ENCODE data around the gene OPTN.
A peak's percentile ranks its signal among the peaks of the same experiment; 100 is the strongest.
"Not testable (repeated sequence)": the region's sequence is repeated elsewhere in the genome, so short reads cannot be mapped to it uniquely, and the experiment has no call there.

Gene OPTN

DNA sequence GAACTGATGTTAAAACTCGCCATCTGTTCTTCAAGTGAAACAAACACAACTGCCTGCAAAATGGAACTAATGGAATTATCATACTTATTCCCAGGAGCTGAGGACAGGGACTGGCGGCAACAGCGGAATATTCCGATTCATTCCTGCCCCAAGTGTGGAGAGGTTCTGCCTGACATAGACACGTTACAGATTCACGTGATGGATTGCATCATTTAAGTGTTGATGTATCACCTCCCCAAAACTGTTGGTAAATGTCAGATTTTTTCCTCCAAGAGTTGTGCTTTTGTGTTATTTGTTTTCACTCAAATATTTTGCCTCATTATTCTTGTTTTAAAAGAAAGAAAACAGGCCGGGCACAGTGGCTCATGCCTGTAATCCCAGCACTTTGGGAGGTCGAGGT is 36.7 kb downstream of the OPTN start:
- DNase-seq: no peak

DNA sequence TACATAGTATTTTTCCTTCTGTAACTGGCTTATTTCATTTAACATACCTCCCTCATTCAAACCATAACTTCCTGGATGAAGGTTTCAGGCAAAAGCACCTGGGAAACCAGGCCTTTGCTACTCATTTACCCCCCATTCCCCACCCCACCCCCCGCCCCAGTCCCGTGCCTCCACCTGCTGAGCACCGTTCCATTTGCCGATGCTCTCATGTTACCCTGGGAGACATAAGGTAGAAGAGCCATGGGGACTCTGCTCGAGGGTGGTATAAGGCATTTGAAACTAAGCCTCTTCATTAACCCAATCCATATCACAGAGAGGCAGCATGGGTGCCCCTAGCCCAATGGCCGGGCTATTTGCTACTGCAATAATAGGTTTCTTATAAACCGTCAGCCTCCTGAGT is 39.2 kb downstream of the OPTN start:
- DNase-seq: no peak

DNA sequence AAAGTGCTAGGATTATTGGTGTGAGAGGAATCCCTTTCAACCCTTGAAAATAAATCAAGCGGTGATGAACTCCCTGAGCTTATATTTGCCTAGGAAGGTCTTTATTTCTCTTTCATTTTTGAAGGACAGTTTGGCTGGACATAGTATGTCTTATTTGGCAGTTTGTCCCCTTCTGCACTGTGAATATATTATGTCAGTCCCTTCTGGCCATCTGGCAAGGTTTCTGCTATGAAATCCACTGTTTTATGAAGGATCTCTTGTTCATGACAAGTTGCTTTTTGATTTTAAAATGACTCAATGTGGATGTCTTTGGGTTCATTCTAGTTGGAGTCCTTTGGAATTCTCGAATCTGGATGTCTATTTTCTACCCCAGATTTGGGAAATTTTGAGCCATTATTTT is 39.7 kb downstream of the OPTN start:
- DNase-seq: no peak

DNA sequence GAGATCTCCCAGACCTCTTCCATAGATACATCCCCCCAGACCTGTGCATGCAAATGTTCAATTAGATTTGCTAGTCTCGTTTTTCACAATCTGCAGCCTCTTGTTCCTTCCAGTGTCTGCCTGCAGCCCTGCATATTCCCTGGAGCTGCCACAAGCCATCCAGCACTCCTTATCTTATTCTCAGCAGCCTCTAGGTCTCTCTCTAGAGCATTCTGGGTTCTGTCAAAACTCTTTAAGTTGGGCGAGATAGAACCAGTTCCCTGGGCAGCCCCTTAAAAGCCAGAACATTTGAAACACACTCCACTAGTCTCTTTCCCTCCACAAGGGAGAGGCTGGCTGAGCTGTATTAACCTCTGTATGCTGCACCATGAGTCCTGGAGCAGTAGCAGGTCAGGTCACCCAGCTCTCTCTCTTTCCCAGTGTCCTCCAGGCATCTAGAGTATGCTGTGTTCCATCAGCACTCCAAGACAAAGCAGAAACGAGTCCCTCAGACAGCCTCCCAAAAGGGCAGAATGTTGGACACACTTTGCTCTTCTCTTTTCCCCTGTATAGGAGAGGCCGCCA is 40.7 kb downstream of the OPTN start:
- no peak for DNase-seq

DNA sequence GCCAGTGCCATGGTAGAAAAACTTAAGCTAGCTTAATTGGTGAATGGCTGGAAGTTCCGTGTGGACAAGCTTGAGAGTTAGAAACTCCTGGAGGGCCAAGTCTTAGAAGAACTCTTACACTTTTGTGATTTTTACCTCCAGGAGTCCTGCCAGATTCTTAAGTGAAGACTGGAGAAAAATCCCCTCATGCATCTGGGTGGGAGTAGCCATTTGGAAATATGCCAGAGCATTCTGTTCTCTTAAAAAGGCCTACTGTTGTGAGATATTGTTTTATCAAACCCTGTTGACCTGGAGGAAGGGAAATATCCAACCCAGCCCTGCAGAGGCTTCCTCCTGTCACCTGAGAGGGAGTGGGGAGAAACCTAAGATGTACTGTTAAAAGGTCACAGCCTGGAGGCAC is 43.8 kb downstream of the OPTN start:
- DNase-seq: no peak

DNA sequence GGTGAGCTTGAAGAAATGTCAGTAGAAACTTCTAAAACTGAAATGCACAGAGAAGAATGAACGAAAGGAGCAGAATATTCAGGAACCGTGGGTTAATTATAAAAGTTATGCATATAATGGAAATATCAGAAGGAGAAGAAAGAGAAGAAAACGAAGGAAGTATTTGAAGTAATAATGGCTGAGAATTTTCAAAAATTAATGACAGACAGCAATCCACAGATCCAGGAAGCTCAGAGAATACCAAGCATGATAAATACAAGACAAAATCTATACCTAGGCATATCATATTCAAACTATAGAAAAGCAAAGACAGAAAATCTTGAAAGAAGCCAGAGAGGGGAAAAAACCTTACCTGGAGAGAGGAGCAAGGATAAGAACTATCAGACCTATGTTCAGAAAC is 44.9 kb downstream of the OPTN start:
- DNase-seq: no peak

DNA sequence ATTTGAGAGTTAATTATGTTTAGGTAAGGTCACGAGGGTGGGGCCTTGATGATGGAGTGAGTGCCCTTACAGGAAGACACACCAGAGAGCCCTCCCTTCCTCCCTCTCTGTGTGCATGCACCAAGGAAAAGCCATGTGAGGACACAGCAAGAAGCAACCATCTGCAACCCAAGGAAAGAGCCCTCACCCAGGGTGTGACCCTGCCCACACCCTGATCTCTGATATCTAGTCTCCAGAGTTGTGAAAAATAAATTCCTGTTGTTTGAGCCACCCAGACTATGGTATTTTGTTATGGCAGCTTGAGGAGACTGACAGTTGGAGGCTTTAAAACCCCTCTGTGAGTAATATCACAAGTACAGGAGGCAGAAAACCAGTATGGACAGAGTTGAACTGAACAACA is 46.4 kb downstream of the OPTN start:
- DNase-seq: no peak

DNA sequence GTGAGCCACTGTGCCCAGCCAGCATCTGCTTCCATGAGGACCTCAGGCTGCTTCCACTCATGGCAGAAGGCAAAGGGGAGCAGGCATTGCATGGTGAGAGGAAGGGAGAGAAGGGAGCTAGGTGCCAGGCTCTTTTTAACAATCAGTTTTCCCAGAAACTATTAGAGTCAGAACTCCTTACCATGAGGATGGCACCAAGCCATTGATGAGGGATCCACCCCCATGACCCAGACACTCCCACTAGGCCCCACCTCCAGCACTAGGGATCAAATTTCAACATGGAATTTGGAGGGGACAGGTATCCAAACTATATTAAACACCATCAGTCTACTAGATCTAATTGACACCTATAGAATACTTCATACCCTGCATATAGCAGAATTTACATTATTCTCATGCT is 47.2 kb downstream of the OPTN start:
- DNase-seq: no peak

DNA sequence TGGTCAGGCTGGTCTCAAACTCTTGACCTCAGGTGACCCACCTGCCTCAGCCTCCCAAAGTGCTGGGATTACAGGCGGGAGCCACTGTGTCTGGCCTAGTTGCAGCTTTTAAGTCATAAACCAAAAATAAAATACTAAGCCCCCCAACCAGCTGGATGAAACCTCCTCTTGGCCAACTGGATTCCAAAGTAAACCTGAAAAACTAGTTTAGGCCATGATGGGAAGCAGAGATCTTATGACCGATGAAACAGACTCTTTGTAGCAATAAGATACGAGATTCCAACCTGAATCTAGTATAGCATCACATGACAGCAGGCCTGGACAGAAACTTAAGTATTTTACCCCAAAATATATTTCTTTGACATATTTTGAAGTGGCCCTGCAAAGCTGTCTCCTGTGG is 52.3 kb downstream of the OPTN start:
- no peak for DNase-seq

DNA sequence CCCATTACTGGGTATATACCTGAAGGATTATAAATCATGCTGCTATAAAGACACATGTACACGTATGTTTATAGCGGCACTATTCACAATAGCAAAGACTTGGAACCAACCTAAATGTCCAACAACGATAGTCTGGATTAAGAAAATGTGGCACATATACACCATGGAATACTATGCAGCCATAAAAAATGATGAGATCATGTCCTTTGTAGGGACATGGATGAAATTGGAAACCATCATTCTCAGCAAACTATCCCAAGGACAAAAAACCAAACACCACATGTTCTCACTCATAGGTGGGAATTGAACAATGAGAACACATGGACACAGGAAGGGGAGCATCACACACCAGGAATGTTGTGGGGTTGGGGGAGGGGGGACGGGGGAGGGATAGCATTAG is 55.9 kb downstream of the OPTN start:
- not testable (repeated sequence) for DNase-seq

DNA sequence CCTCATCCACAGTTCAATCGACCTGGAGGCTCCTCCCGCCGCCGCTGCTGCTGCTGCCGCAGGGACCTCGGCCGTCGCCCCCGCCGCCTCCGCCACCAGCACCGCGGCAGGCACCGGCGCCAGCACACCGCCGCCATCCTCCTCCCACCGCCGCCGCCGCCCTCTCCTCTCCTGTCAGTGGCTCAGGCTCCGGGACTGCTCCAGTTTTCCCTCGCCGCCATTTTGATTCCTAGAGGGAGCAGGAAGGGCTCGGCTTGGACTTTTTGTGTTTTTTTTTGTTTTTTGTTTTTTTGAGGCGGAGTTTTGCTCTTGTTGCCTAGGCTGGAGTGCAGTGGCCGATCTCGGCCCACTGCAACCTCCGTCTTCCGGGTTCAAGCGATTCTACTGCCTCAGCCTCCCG is 58.4 kb downstream of the OPTN start:
- no peak for DNase-seq

DNA sequence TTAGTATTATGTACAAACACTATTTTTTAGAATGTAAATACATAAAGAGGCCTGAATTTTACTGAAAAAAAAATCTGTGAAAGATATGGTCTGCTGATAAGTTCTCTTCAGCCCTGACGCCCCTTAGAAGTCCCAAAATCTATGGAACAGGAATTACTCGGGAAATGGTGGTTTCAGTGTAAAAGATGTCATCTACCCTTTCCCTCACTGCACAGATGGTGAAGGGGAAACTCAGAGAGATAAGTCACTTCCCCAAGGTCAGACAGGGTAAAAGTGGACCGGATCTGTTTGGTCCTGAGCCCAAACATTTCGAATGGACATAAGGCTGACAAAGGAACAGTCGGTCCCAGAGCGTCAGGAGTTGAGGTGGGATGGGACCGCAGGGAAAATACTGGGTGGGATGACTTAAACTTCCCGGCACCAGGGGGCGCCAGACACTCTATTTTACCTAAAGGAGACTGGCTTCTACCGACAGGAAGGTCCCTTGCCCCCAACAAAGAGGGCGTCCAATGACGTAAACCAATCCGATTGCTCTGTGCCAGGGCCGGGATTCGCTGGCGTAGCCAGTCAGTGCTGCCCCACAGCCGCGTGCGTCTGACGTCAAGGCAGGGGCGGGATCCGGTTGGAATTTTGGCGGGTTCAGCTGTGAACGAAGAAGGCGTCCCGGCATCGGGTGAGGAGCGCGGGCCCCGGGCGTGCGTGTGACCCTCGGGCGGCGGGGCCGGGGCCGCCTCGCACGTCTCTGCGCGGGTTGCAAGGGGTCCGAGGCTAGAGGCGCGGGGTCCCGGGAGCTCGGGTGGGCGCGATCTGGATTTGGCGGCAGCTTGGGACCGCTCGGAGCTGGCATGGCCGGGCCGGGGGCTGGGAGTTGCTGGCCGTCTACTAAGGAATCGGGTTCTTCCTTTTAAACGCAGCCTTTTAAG is 61.2 kb downstream of the OPTN start, which contains the start of gene MCM10:
TSS of gene MCM10 (plus strand) at position 625 of the 923 bp plus-strand sequence. CDS start 2,645 bp downstream, outside the sequence.
- peak; percentile 97 for DNase-seq

DNA sequence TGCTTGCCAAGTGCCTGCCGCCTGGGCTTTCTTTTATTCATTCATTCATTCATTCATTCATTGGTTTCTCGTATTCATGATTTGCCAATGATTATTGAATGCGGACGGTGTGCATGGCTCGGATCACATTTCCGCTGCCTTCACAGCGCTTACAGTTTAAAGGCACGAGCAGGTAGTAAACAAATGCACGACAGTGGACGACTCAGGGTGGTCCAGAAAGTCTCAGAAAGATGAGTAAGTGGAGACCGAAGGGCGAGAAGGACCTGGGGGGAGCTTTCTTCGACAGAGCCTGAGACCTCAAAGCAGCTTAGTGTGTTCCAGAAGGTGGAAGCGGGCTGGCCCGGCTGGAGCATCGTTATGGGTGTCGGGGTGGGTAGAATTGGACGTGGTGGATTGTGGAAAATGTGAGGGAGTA is 61.9 kb downstream of the OPTN start:
- no peak for DNase-seq

DNA sequence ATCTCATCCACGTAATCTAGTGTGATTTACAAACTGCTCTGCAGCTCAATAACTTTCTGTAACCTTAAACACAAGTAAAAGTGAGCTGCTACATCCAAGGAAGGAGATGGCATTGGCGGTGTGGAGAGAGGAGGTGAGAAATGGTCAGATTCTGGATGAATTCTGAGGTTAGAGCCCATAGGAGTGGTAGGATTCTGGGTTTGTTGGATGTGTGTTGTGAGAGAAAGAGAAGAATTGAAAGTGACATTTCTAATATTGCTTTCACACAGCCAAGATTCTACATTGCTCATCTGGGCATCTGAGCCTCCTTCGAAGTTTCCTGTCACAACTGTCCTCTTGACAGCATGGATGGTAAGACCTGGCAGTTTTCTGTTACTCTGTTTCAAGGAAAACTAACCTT is 63.9 kb downstream of the OPTN start:
- DNase-seq: no peak

DNA sequence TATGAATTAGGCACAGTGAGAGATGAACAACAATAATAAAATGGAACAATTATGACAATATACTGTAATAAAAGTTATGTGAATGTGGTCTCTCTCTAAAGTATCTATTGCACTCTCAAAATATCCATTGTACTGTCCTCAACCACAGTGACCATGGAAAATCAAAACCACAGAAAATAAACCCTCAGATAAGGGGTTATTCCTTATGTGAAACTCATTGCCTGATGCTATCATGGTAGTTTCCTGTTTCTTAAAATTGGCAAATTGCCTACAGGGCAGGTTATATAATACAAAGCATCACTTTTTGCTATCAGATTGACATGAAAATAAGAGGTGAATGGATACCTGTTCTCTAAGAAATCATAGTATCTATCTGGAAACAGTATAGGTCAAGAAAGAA is 65.2 kb downstream of the OPTN start:
- DNase-seq: no peak

DNA sequence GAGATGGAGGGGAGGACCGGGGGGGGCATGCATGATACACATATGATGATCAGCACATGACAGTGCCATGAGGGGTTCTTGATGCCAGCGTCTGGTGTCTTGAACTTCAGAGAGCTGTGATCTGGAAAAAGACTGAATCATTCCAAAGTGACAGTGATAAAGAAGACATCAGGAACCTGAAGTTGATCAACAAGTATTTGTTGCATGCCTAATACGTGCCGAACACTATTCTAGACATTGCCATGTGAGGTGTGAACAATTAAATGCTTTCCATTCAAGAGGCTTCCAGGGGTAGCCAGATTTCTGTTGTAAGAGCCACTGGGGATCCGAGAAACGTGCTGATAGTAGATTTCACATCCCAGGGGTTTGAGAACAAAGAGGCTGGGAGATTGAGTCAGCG is 67.6 kb downstream of the OPTN start:
- DNase-seq: no peak

DNA sequence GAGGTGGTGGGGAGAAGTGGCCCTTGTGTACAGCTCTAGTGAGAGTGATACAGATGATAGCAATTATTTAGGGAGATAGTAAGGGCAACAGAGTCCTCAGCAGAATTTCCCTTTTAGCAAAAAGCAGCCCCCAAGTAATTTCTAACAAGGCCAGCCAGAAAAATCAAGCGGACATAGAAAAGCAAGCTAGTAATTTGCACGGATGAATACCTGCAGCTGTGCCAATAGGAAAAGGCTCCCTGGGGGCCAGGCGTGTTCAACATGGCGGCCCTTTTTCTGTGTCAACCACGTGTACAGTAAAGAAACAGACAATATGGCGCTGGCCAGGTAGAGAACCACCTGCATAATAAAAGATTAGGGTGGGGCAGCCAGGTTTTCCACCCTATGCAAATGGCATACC is 68.8 kb downstream of the OPTN start:
- DNase-seq: peak; percentile 58 to 76

DNA sequence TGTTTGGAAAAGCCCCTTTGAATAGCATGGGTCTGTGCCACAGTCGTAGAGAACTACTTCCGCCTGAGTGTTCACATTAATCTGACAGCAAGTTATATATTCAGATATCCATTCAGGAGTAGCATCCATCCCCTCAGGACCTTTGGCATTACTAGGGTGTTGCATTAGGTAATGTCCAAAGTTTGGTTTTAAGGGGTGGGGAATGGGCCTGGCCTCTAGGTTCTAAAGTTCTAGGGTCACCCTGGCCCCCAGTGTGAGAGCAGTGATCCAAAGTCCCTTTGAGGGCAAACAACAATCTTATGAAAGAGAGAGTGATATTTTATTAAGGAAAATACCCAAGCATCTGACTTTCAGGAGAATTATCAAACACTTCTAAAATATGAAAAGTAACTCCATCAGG is 73.7 kb downstream of the OPTN start:
- no peak for DNase-seq

DNA sequence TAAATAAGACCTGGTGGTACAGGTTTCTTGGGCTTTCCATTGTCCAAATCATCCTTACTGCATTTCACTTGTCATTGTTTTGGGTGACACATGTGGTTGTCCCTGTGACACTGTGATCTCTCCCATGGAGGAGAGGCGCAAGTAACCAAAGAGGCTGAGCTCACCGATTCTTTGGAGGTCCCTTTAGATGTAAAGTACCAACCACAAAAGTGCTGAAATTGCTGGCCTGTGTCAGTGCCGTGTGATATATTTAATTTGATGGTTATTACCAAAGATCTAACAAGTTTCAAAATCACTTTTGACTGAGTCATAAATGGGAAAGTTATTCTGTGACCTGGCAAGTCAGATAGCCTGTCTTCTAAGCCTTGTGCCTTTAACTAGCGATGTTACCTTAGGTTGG is 80.8 kb downstream of the OPTN start:
- no peak for DNase-seq

DNA sequence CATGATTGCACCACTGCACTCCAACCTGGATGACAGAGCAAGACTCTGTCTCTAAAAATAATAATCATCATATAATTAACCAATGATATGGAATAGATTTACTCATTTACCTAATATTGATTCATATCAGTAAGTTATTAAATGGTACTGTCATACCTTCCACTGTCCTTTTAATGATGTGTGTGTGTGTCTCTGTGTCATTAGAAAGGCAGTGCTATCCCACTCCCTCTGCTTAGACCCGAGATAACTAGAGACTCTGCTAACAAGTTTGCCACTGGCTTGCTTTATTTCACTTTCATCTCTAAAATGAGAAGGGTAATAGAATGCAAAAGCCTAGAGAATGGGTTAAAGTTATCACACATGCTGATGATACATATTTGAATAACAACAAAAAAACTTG is 82.5 kb downstream of the OPTN start:
- no peak for DNase-seq

DNA sequence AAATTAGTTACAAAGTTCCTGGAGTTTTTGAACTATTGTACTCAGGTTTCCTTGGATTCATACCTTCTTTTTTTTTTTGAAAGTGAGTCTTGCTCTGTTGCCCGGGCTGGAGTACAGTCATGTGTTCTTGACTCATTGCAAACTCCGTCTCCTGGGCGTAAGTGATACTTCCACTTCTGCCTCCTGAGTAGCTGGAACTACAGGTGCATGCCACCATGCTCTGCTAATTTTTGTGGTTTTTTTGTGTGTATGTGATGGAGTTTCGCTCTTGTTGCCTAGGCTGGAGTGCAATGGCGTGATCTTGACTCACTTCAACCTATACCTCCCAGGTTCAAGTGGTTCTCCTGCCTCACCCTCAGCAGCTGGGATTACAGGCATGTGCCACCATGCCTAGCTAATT is 83.7 kb downstream of the OPTN start:
- no peak for DNase-seq

DNA sequence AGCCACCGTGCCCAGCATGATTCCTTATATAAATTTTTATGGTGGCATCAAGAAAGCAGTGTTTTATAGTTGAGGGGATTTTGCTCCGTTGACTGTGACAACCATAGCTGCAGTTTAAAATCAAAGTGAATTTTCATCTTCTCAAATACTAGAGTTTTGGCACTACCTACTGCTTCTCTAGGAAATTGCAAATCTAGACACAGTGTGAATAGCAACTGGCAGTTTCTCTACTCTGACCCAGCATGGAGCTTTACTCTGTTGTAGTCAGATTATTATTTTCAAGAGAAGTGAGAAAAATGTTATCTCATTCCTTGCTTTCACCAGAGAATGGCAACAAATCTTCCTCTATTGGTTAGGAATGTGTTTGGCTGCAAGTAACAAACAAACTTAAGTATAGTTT is 84.3 kb downstream of the OPTN start:
- DNase-seq: no peak

DNA sequence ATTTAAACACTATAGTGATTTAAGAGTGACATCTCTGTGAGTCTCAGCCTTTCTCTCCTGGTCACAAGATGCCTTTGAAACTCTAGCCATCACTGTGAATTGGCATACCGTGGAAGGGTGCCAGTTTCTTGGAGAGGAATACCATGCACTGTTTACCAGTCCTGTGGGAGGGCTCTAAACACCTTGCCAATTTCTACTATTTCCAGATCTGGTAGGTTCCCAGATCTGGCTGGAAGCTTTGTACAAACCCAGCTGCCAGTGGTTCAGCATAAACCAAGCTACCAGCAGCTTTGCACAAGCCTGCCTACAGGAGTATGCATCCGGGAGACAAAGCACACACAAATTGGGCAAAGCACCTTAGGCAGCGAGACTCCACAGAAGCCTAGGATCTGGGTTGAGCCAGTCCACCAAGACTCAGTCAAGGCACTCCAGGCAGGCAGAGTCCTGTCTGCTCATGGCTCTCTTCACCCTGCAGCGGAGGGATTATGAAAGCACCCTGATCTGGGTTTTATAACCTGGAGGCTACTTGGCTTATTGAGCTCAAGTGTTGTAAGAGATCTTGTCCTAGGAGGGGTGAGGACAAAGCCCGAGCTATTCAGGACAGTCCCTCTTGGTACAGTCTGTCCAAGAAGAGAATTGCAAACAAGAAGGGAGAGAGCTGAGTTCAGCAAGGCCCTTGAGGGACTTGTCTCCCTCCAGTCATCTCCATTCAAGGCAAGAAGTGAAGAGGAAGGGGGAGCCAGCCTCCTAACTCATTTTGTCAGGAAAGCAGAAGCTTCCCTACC is 85.0 kb downstream of the OPTN start:
- peak; percentile 43 to 73 for DNase-seq

DNA sequence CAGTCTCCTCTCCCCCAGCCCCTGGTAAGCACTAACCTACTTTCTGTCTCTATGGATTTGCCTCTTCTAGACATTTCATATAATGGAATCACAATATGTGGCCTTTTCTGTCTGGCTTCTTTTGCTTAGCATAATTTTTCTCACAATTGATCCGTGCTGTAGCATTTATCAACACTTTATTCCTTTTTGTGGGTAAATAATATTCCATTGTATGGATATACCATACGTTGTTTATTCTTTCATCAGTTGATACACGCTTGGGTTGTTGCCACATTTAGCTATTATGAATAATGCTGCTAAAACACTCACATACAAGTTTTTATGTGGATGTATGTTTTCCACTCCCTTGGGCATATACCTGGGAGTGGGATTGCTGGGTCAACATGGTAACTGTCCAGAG is 87.2 kb downstream of the OPTN start:
- no peak for DNase-seq

Measured in NCI-H2081 (cell line).